Measurements from ENCODE around the gene RAMACL.

The RAMACL gene

GRCh38 chr6:166617359-166617758, 30.9 kb upstream of the RAMACL start:
- FAIRE-seq, result no peak

GRCh38 chr6:166616261-166617238, 30.1 kb upstream of the RAMACL start:
- FAIRE-seq, result no peak

GRCh38 chr6:166615059-166615770, 28.7 kb upstream of the RAMACL start:
- FAIRE-seq, result no peak

GRCh38 chr6:166614589-166614988, 28.1 kb upstream of the RAMACL start:
- no peak for FAIRE-seq

GRCh38 chr6:166614171-166614583, 27.7 kb upstream of the RAMACL start:
- no peak for FAIRE-seq

GRCh38 chr6:166613027-166613426, 26.5 kb upstream of the RAMACL start:
- FAIRE-seq, result no peak

- FAIRE-seq, result no peak
These were observed 26.0 kb upstream of the RAMACL start for GRCh38 chr6:166612471-166612881.

GRCh38 chr6:166611631-166612030, 25.2 kb upstream of the RAMACL start:
- no peak for FAIRE-seq

GRCh38 chr6:166610069-166610468, 23.6 kb upstream of the RAMACL start:
- no peak for FAIRE-seq

- FAIRE-seq, result no peak
These were observed 22.3 kb upstream of the RAMACL start for GRCh38 chr6:166608774-166609173.

GRCh38 chr6:166605752-166606151, 19.3 kb upstream of the RAMACL start:
- no peak for FAIRE-seq

- no peak for FAIRE-seq
These were observed 18.4 kb upstream of the RAMACL start for GRCh38 chr6:166604911-166605310.

GRCh38 chr6:166604328-166604727, 17.9 kb upstream of the RAMACL start:
- FAIRE-seq, result no peak

- FAIRE-seq, result no peak
These were observed 16.7 kb upstream of the RAMACL start for GRCh38 chr6:166603043-166603690.

GRCh38 chr6:166601956-166602355, 15.5 kb upstream of the RAMACL start:
- no peak for FAIRE-seq

- no peak for FAIRE-seq
These were observed 14.5 kb upstream of the RAMACL start for GRCh38 chr6:166600931-166601330.

- FAIRE-seq, result no peak
These were observed 12.7 kb upstream of the RAMACL start for GRCh38 chr6:166599205-166599604.

GRCh38 chr6:166598441-166599138, 12.1 kb upstream of the RAMACL start:
- no peak for FAIRE-seq

- FAIRE-seq, result no peak
These were observed 11.4 kb upstream of the RAMACL start for GRCh38 chr6:166597711-166598440.

- no peak for FAIRE-seq
These were observed 10.5 kb upstream of the RAMACL start for GRCh38 chr6:166596776-166597507.

- FAIRE-seq, result no peak
These were observed 9.5 kb upstream of the RAMACL start for GRCh38 chr6:166595949-166596348.

Data from TTC549 (cell line).